Activated B cell treated with CpG ODN at 0.5 μM for 24 hours (primary cell): ENCODE data around the gene KLC1. TPM values are rescaled to one million over a fixed set of nuclear protein-coding genes. Genes with fewer than 3 reads are reported as not detected.

Source experiments
- ATAC-seq: fragments of 200-7000 bp; cut with Tn5 transposase; one replicate; pipeline ENCODE4 v1.10.0; 2021; ENCODE audit warnings: low read depth, mild to moderate bottlenecking, moderate library complexity
- CTCF ChIA-PET: fragments of 350-600 bp; sonication (Branson Sonifier 250); formaldehyde crosslinking; loops from one replicate; lab custom pipeline; 2021; ENCODE audit warnings: antibody characterized with exemption; lab: Charles Lee
- POLR2A ChIA-PET: fragments of 350-600 bp; sonication (Branson Sonifier 250); formaldehyde crosslinking; loops from one replicate; lab custom pipeline; 2021; ENCODE audit warnings: antibody characterized with exemption; lab: Charles Lee
- DNase-seq: peaks from one replicate; pipeline ENCODE4 v3.0.0; 2022
- H3K27ac Mint-ChIP-seq: one replicate; pipeline ENCODE4 v1.8.0; 2020; ENCODE audit warnings: mixed read lengths
- H3K27me3 Mint-ChIP-seq: one replicate; pipeline ENCODE4 v1.8.0; 2021; ENCODE audit warnings: mixed read lengths
- H3K36me3 Mint-ChIP-seq: one replicate; pipeline ENCODE4 v1.8.0; 2021; ENCODE audit warnings: low read depth, mixed read lengths
- H3K4me1 Mint-ChIP-seq: one replicate; pipeline ENCODE4 v1.8.0; 2021; ENCODE audit warnings: mixed read lengths
- H3K4me3 Mint-ChIP-seq: one replicate; pipeline ENCODE4 v1.8.0; 2020; ENCODE audit warnings: mild to moderate bottlenecking, mixed read lengths
- H3K9me3 Mint-ChIP-seq: one replicate; pipeline ENCODE4 v1.8.0; 2020; ENCODE audit warnings: mixed read lengths
- intact Hi-C: fragments of 100-400 bp; cut with micrococcal nuclease; formaldehyde crosslinking; loops from one replicate; pipeline ENCODE4 v1.15.1; 2024
- total RNA-seq: library from RNA; stranded (reverse); gene quantifications from 2 replicates; pipeline ENCODE4 v1.2.3, GENCODE V29; 2022
- TF ChIP-seq, protein P1 (sequence below): fragments of 200-600 bp; IDR thresholded peaks from one replicate; pipeline ENCODE4 v1.8.0; 2022; ENCODE audit warnings: antibody characterized with exemption, mild to moderate bottlenecking

KLC1 gene
- total RNA-seq, 1 donor from 2014 or later = 153 TPM

DNA sequence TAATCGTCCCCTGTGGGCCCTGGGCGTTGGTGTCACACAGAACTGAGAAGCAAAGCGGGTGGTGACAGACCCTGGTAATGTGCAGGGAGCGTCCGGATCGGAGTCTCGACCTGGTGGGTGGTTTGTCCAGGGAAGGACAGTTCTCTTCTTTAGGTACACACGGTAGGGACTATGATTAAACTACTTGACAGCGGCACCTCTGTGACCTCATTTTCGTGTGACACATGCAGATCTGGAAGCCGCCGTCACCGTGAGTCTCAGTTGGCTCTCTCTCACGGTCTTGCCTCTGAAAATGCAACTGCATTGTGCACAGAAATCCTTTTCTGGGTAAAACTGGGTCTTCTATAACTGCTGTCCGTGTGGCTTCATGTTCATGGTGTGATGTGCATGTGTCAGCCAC, 54.1 kb downstream of the KLC1 start:
- ATAC-seq (no peak), DNase-seq (no peak)
- ChIA-PET CTCF (no interaction called here), POLR2A (interaction anchor here (0.7 kb wide), 1 partner anchor 155 kb away, joined by 6 read pairs; no protein-coding TSS in a partner anchor)
- no peaks in the 10 kb centered on the region for H3K9me3 Mint-ChIP-seq
- TF ChIP-seq, protein P1, sequence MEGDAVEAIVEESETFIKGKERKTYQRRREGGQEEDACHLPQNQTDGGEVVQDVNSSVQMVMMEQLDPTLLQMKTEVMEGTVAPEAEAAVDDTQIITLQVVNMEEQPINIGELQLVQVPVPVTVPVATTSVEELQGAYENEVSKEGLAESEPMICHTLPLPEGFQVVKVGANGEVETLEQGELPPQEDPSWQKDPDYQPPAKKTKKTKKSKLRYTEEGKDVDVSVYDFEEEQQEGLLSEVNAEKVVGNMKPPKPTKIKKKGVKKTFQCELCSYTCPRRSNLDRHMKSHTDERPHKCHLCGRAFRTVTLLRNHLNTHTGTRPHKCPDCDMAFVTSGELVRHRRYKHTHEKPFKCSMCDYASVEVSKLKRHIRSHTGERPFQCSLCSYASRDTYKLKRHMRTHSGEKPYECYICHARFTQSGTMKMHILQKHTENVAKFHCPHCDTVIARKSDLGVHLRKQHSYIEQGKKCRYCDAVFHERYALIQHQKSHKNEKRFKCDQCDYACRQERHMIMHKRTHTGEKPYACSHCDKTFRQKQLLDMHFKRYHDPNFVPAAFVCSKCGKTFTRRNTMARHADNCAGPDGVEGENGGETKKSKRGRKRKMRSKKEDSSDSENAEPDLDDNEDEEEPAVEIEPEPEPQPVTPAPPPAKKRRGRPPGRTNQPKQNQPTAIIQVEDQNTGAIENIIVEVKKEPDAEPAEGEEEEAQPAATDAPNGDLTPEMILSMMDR = no peak
- no peak overlapping the region for H3K27ac Mint-ChIP-seq
- H3K4me3 Mint-ChIP-seq = no peak overlapping the region
- H3K36me3 Mint-ChIP-seq = peaks cover 80% of the 10 kb centered on the region
- no peaks in the 10 kb centered on the region for H3K27me3 Mint-ChIP-seq
- intact Hi-C loops = no loop called here
- H3K4me1 Mint-ChIP-seq = peaks cover 16% of the 10 kb centered on the region

DNA sequence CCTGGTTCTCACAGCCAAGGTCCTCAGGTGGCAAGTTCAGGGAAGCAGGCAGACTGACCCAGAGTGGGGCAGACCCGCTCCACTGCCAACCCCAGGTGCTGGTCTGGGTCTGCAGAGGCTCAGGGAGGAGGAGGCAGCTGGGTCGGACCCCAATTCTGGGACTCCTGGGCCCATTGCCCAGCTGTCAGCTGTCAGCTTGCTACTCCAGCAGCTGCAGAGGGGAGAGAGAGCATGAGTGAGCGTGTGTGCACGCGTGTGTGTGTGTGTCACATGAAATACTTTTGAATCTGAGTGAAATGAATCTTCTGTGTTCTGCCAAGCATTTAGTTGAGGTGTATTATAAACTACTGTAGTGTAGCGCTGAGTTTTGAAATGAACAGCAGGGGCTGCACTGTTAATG, 55.5 kb downstream of the KLC1 start:
- Mint-ChIP-seq H3K27ac (no peak overlapping the region), H3K4me3 (no peak overlapping the region), H3K27me3 (no peaks in the 10 kb centered on the region), H3K36me3 (peaks cover 81% of the 10 kb centered on the region), H3K9me3 (no peaks in the 10 kb centered on the region), H3K4me1 (peaks cover 17% of the 10 kb centered on the region)
- TF ChIP-seq, protein P1 = no peak
- DNase-seq (no peak), ATAC-seq (no peak)
- intact Hi-C loops = no loop called here
- CTCF ChIA-PET = no interaction called here
- POLR2A ChIA-PET = no interaction called here

DNA sequence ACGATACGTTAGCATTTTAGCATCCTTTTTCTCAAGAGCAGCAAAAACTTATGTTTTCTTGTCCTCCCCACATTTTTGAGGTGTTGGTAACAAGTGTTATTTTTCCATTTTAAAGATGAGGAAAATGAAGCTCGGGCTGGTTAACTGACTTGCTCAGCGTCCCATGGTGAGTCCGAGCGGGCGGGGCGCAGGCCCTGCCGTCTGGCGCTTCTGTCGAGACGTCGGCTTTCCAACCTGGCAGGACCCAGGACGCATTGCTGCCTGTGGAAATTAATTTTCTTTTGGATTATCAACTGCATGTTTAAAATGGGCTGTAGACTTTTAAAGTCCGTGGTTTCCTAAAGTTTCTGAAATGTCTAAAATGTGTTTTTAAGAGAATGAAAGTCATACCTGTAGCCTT, 55.9 kb downstream of the KLC1 start:
- Mint-ChIP-seq H3K27me3 (no peaks in the 10 kb centered on the region), H3K27ac (no peak overlapping the region), H3K4me1 (peaks cover 17% of the 10 kb centered on the region), H3K36me3 (peaks cover 79% of the 10 kb centered on the region), H3K4me3 (no peak overlapping the region), H3K9me3 (no peaks in the 10 kb centered on the region)
- no peak for ATAC-seq
- POLR2A ChIA-PET = no interaction called here
- TF ChIP-seq, protein P1 = no peak
- CTCF ChIA-PET = no interaction called here
- intact Hi-C loops = no loop called here
- DNase-seq = no peak

DNA sequence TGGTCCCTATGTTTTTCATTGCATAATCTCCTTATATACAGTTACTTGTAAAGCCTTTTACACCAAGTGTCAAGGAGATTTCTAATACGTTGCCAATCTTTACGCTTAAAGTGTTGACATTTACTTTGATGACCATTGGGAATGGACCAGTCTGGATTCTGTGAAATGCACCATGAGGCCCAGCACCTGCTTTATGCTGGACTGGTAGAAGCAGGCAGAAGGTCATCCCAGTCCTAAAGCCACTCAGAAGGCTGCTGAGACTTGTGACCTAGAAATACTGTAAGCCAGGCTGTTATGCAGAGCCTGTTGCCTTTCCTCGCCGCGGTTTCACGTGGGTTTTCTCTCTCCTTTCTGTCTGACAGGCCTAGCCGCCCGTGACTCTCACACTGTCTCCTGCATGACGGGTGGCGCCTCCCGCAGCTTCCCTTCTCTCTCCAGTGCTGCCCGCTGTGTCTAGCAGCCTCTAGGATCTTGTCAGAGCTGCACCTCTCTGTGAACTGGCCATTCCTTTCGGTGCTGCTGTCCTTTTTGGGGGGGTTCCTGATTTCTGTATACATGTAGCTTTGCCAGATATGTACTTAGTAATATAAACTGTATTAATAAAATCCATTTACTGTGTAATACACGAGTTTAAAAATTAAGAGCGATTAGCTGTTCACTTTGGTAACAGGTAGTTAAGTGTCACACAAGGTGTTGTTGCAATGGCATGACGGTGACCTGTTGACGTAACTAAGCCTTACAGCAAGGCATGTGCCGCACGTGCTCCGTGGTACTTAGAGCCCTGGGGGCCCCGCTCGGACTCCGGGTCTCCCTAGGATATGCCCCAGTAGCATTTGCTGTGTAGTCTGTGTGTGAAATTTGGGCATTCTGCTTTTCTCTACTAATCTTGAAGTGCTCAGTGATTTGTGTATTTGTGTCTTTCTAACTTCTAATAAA, 56.5 kb downstream of the KLC1 start:
- intact Hi-C loops = no loop called here
- ChIA-PET POLR2A (no interaction called here), CTCF (no interaction called here)
- ATAC-seq (no peak), DNase-seq (no peak)
- H3K4me3 Mint-ChIP-seq = no peak overlapping the region
- H3K36me3 Mint-ChIP-seq = peaks cover 75% of the 10 kb centered on the region
- H3K9me3 Mint-ChIP-seq = no peaks in the 10 kb centered on the region
- H3K4me1 Mint-ChIP-seq = peaks cover 24% of the 10 kb centered on the region
- no peaks in the 10 kb centered on the region for H3K27me3 Mint-ChIP-seq
- TF ChIP-seq, protein P1 = no peak
- H3K27ac Mint-ChIP-seq = no peak overlapping the region

DNA sequence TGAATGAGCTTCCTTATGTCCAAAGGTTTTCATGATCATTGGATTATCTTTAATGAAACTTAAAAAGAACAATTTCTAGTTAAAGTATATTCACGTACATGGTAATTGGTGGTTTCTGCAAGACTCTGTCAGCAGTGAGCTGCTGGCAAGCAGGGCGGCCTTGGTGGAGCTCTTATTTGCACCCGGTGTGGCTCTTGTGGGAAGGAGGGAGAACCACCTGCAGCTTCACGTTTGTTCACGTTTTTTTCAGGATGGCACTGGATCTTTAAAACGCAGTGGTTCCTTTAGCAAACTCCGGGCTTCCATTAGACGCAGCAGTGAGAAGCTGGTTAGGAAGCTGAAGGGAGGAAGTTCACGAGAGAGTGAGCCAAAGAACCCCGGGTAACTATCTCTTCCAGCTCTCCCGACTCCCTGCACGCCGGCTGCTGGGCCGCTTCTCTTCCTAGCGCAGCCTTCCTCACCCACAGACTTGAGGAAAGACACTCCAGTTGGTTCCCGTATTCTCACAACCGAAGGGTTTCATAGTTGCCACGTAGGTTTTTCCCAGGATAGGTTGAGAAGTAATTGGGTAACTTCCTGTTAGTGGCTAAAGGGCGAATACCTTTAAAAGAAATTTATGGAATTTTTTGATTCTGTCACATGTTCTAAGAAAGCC, 57.9 kb downstream of the KLC1 start:
- Mint-ChIP-seq H3K36me3 (peaks cover 64% of the 10 kb centered on the region), H3K27me3 (no peaks in the 10 kb centered on the region), H3K9me3 (no peaks in the 10 kb centered on the region), H3K4me3 (no peak overlapping the region), H3K27ac (no peak overlapping the region), H3K4me1 (peaks cover 36% of the 10 kb centered on the region)
- POLR2A ChIA-PET = no interaction called here
- TF ChIP-seq, protein P1 = no peak
- CTCF ChIA-PET = no interaction called here
- ATAC-seq (no peak), DNase-seq (no peak)
- intact Hi-C loops = no loop called here
